SHP77 treated with DMSO at 0.1 percent for 48 hours (cell line): Measurements from ENCODE around the gene B3GNT4.
"Not testable (repeated sequence)": the region's sequence is repeated elsewhere in the genome, so short reads cannot be mapped to it uniquely, and the experiment has no call there.

Experiments used
- DNase-seq: peaks from one replicate; lab custom pipeline; 2025; lab: John Stamatoyannopoulos, UW

The B3GNT4 gene

GRCh38 chr12:122189626-122190475, 13.7 kb upstream of the B3GNT4 start:
- no peak for DNase-seq

GRCh38 chr12:122190842-122191668, 12.5 kb upstream of the B3GNT4 start:
- DNase-seq = peak; percentile 49

- no peak for DNase-seq
These were observed 11.1 kb upstream of the B3GNT4 start for GRCh38 chr12:122192441-122192840.

GRCh38 chr12:122194804-122195203, 8.7 kb upstream of the B3GNT4 start:
- DNase-seq = no peak

GRCh38 chr12:122195405-122195804, 8.1 kb upstream of the B3GNT4 start:
- no peak for DNase-seq

GRCh38 chr12:122197612-122197966, 5.9 kb upstream of the B3GNT4 start:
- no peak for DNase-seq

GRCh38 chr12:122199484-122200355, 3.8 kb upstream of the B3GNT4 start:
- DNase-seq = no peak

GRCh38 chr12:122200541-122201175, 2.9 kb upstream of the B3GNT4 start:
- no peak for DNase-seq

- no peak for DNase-seq
These were observed 2.1 kb upstream of the B3GNT4 start for GRCh38 chr12:122201381-122201780.

GRCh38 chr12:122202017-122202416, 1.5 kb upstream of the B3GNT4 start:
- DNase-seq = no peak

- not testable (repeated sequence) for DNase-seq
These were observed 698 bp upstream of the B3GNT4 start for GRCh38 chr12:122202811-122203210.

GRCh38 chr12:122204167-122205052, 901 bp downstream of the B3GNT4 start:
- no peak for DNase-seq

- no peak for DNase-seq
These were observed 1.8 kb downstream of the B3GNT4 start for GRCh38 chr12:122205053-122205925.

GRCh38 chr12:122206111-122206881, 2.8 kb downstream of the B3GNT4 start:
- no peak for DNase-seq

- no peak for DNase-seq
These were observed 3.5 kb downstream of the B3GNT4 start for GRCh38 chr12:122206976-122207375.

GRCh38 chr12:122207391-122207790, 3.9 kb downstream of the B3GNT4 start:
- DNase-seq = no peak

GRCh38 chr12:122208073-122208820, 4.7 kb downstream of the B3GNT4 start:
- DNase-seq = no peak

GRCh38 chr12:122215771-122216170, 12.3 kb downstream of the B3GNT4 start:
- DNase-seq = no peak
